ENCODE measurements around the gene CFAP46. TPM values are rescaled to one million over a fixed set of nuclear protein-coding genes. Genes with fewer than 3 reads are reported as not detected.

The CFAP46 gene
- polyA plus RNA-seq, 3 donors: 0.07 TPM; not detected in 2

DNA sequence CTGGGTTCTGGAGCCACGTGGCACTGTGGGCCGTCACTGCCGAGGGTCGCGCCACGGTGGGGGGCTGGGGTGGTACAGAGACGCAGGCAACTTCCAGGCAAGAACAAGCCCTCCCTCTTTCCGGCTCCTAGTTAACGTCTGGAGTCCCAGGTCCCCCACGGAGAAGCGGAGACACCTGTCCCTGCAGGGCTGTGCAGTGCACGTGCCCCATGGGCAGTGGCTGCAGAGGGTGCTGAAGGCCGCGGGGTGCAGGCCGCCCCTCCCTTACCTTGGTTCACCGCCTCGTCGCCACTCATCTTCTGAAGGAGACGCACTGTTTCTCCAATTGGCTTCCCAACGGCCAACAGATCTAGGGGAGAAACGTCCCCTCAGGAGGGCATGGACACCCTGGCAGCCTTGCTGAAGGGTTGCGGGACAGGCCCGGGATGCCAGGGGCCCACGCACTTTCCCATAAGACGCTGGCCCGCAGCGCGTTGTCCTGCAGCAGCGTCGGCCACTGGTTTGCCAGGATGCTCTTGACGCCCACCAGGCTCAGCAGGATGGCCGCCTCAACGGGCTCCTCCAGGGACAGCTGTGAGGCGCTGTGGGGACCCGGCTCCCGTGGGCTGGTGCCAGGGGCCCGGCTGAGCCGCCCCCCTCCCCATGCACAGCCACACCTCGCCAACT lies 132.1 kb downstream of the CFAP46 start:
- TF ChIP-seq, protein P1, sequence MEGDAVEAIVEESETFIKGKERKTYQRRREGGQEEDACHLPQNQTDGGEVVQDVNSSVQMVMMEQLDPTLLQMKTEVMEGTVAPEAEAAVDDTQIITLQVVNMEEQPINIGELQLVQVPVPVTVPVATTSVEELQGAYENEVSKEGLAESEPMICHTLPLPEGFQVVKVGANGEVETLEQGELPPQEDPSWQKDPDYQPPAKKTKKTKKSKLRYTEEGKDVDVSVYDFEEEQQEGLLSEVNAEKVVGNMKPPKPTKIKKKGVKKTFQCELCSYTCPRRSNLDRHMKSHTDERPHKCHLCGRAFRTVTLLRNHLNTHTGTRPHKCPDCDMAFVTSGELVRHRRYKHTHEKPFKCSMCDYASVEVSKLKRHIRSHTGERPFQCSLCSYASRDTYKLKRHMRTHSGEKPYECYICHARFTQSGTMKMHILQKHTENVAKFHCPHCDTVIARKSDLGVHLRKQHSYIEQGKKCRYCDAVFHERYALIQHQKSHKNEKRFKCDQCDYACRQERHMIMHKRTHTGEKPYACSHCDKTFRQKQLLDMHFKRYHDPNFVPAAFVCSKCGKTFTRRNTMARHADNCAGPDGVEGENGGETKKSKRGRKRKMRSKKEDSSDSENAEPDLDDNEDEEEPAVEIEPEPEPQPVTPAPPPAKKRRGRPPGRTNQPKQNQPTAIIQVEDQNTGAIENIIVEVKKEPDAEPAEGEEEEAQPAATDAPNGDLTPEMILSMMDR (IDR thresholded peaks at IDR 0.05): no peak
- Histone ChIP-seq H3K9ac (ENCODE audit: insufficient read depth, low read length, poor library complexity, severe bottlenecking) (no peak overlapping the region), H4K20me1 (ENCODE audit: insufficient read depth, low read length) (no peaks in the 10 kb centered on the region), H3K4me2 (replicated peaks; ENCODE audit: extremely low read depth, low read length, poor library complexity, severe bottlenecking) (no peak overlapping the region), H3K9me3 (replicated peaks in 1 of 2; ENCODE audit: control insufficient read depth in 1 of 2, insufficient read depth in 1 of 2, low read length in 2 of 2) (no peaks in the 10 kb centered on the region), H3K27ac (ENCODE audit: low read depth in 1 of 2, low read length in 2 of 2) (no peak overlapping the region), H2AFZ (ENCODE audit: insufficient read depth, low read depth, low read length, poor library complexity, severe bottlenecking) (no peak overlapping the region), H3K79me2 (ENCODE audit: insufficient read depth, low read length) (no peaks in the 10 kb centered on the region), H3K36me3 (replicated peaks in 1 of 2; ENCODE audit: control insufficient read depth in 1 of 2, insufficient read depth in 2 of 2, low read length in 2 of 2) (no peaks in the 10 kb centered on the region), H3K27me3 (ENCODE audit: control insufficient read depth in 2 of 2, insufficient read depth in 2 of 2, low read length in 2 of 2) (no peaks in the 10 kb centered on the region), H3K4me1 (ENCODE audit: control insufficient read depth in 1 of 2, insufficient read depth in 2 of 2, low read length in 2 of 2) (no peaks in the 10 kb centered on the region), H3K4me3 (replicated peaks in 1 of 3; ENCODE audit: low read depth in 2 of 3, low read length in 3 of 3) (no peak overlapping the region)
- WGBS (ENCODE audit: insufficient coverage): 84% methylated on average over 39 of the region's 39 CpGs
- Mint-ChIP-seq H3K4me1 (no peaks in the 10 kb centered on the region), H3K9me3 (peaks cover 0 to 1% (median 0%) of the 10 kb centered on the region in 7 donors), H3K4me3 (no peak overlapping the region), H3K27me3 (ENCODE audit: low read depth in 3 of 3) (peaks cover 0 to 12% (median 1%) of the 10 kb centered on the region in 3 donors), H3K27ac (no peak overlapping the region), H3K36me3 (no peaks in the 10 kb centered on the region)
- intact Hi-C loops (cut with micrococcal nuclease): no loop called here
- DNase-seq: no peak

DNA sequence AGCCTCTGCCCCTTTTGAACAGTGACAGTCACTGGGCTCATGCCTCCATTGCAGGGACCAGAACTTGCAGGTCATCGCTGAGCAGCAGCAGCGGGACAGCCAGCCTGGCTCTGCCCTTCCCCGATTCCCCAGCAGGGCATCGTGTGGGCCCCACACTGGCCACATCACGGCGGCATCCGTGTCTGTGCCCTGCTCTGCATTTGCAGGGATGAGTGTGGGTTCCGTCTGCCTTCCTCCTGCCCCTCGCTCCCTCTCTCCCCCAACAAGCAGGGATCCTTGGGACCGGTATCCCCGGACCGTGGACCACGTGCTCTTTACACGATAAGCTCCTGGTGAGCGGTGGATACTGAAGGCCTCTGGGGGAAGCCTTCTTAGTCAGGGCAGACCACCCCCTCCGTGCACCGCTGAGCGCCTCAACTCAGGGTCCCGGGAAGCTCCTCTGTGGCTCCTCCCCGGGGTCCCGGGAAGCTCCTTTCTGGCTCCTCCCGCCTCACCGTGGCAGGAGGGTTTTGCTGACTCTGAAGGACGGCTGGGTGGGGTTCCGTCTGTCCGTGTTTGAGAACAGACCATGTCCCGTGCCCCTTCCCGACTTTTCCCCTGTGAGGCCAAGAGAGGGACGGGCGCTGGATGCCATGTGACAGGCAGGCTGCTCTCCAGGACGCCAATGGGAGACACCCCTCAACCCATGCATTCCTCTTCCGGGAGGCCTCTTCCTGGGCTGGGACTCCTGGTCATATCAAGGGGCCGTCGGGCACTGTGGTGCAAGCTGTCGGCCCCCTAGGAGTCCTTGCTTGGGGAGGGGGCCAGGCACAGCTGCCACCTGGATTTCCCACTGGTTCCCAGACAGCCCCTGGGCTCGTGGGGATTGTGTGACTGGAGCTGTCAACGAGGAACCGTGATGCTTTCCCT lies 132.9 kb downstream of the CFAP46 start:
- H3K79me2 ChIP-seq (ENCODE audit: insufficient read depth, low read length): no peaks in the 10 kb centered on the region
- H3K36me3 ChIP-seq (replicated peaks in 1 of 2; ENCODE audit: control insufficient read depth in 1 of 2, insufficient read depth in 2 of 2, low read length in 2 of 2): no peaks in the 10 kb centered on the region
- Mint-ChIP-seq H3K9me3 (peaks cover 0 to 1% (median 0%) of the 10 kb centered on the region in 7 donors), H3K4me1 (no peaks in the 10 kb centered on the region), H3K27ac (no peak overlapping the region), H3K27me3 (ENCODE audit: low read depth in 3 of 3) (peaks cover 0 to 12% (median 1%) of the 10 kb centered on the region in 3 donors), H3K36me3 (no peaks in the 10 kb centered on the region), H3K4me3 (no peak overlapping the region)
- no peak overlapping the region for H3K4me3 ChIP-seq (replicated peaks in 1 of 3; ENCODE audit: low read depth in 2 of 3, low read length in 3 of 3)
- TF ChIP-seq, protein P1 (IDR thresholded peaks at IDR 0.05): no peak
- H3K27ac ChIP-seq (ENCODE audit: low read depth in 1 of 2, low read length in 2 of 2): no peak overlapping the region
- no peak overlapping the region for H2AFZ ChIP-seq (ENCODE audit: insufficient read depth, low read depth, low read length, poor library complexity, severe bottlenecking)
- no peaks in the 10 kb centered on the region for H3K4me1 ChIP-seq (ENCODE audit: control insufficient read depth in 1 of 2, insufficient read depth in 2 of 2, low read length in 2 of 2)
- H4K20me1 ChIP-seq (ENCODE audit: insufficient read depth, low read length): no peaks in the 10 kb centered on the region
- no peak overlapping the region for H3K4me2 ChIP-seq (replicated peaks; ENCODE audit: extremely low read depth, low read length, poor library complexity, severe bottlenecking)
- H3K9ac ChIP-seq (ENCODE audit: insufficient read depth, low read length, poor library complexity, severe bottlenecking): no peak overlapping the region
- WGBS (ENCODE audit: insufficient coverage): 84% methylated on average over 31 of the region's 38 CpGs
- intact Hi-C loops (cut with micrococcal nuclease): no loop called here
- no peaks in the 10 kb centered on the region for H3K27me3 ChIP-seq (ENCODE audit: control insufficient read depth in 2 of 2, insufficient read depth in 2 of 2, low read length in 2 of 2)
- DNase-seq: peak in 1 of 3 donors; percentile 2
- H3K9me3 ChIP-seq (replicated peaks in 1 of 2; ENCODE audit: control insufficient read depth in 1 of 2, insufficient read depth in 1 of 2, low read length in 2 of 2): no peaks in the 10 kb centered on the region

Measured in CD14-positive monocyte (primary cell).